H1 (cell line): ENCODE measurements around the gene KCNJ10. TPM values are rescaled to one million over a fixed set of nuclear protein-coding genes. Genes with fewer than 3 reads are reported as not detected.

ENCODE experiments used
- CHD7 ChIP-seq: fragments of 300-600 bp; sonication (generic); IDR thresholded peaks from 2 replicates; pipeline ENCODE4 v1.7.1; 2012; ENCODE audit warnings: low read length, moderate library complexity, mild to moderate bottlenecking, inconsistent platforms; ENCODE audit not compliant: insufficient replicate concordance
- polyA plus RNA-seq, 7 experiments: library from polyadenylated mRNA; depleted of rRNA in 3 of 7; stranded (reverse) in 5 of 7; unstranded in 2 of 7; fragments of >200 nt in 5 of 7; fragments of 200-250 nt in 2 of 7; gene quantifications; 1 replicate in 5 of 7; 2 replicates in 1 of 7; 4 replicates in 1 of 7; pipeline versions ENCODE4 v1.2.1 to v1.2.3, GENCODE V29; 2011 to 2013; ENCODE audit warnings: missing spikeins in 2 of 7, mixed read lengths in 2 of 7
- total RNA-seq: library from RNA; stranded (reverse); fragmentation: NEBNext Ultra II Directional; extraction: Animal tissue kit (Norgen Biotek cat#: 25700); gene quantifications from 2 replicates; pipeline ENCODE4 v1.2.1, GENCODE V29; 2021

Gene KCNJ10
- total and polyA plus RNA-seq, 2 of the 8 experiments (the other 6 are each of a cell fraction or from before 2014, with no cell fraction given), result 1.7 to 2.4 TPM

GRCh38 chr1:160117709-160118183 lies 47.8 kb upstream of the KCNJ10 start (continued):
- no peak for TF ChIP-seq CHD7
